Vagina (tissue), 2 donors: ENCODE data around the gene FMNL2.

Experiments
- CTCF ChIP-seq, 3 experiments: fragments of 450-650 bp in 2 of 3; fragments of 200-600 bp in 1 of 3; sonication (generic) in 1 of 3; IDR thresholded peaks; one replicate each; pipeline ENCODE4 v1.5.1; 2017 to 2019; ENCODE audit warnings: antibody characterized with exemption in 3 of 3, mild to moderate bottlenecking in 2 of 3, moderate library complexity in 2 of 3
- POLR2A ChIP-seq, 2 donors: fragments of 450-650 bp; IDR thresholded peaks; one replicate each; pipeline ENCODE4 v1.6.1; 2017; ENCODE audit warnings: antibody characterized with exemption in 2 of 2, mild to moderate bottlenecking in 2 of 2, moderate library complexity in 2 of 2

- TF ChIP-seq CTCF (IDR thresholded peaks at IDR 0.05) (no peak), POLR2A (IDR thresholded peaks at IDR 0.05) (no peak)
These were observed 315.0 kb downstream of the FMNL2 start for GRCh38 chr2:152649997-152650396.
